Fibroblast of villous mesenchyme (primary cell): ENCODE results near the gene PHTF2. TPM values are rescaled to one million over a fixed set of nuclear protein-coding genes. Genes with fewer than 3 reads are reported as not detected.

Source experiments
- DNase-seq: peaks from one replicate; pipeline ENCODE4 v3.0.0-alpha.2; 2010; ENCODE audit warnings: low read depth
- H3K4me3 ChIP-seq: 2 replicates; pipeline ENCODE4 v1.5.1; 2011; ENCODE audit warnings: low read depth, mild to moderate bottlenecking, low read length
- total RNA-seq: library from RNA; depleted of rRNA; stranded (reverse); fragments of >200 nt; gene quantifications from 2 replicates; pipeline ENCODE4 v1.2.3, GENCODE V29; 2012
- TF ChIP-seq, protein P1 (sequence below): IDR thresholded peaks from 2 replicates; pipeline ENCODE4 v1.5.1; 2012; ENCODE audit warnings: low read depth, mild to moderate bottlenecking, low read length; ENCODE audit not compliant: insufficient read depth

Gene PHTF2
- total RNA-seq, 1 donor: 119 TPM

- H3K4me3 ChIP-seq: no peak overlapping the region
- DNase-seq: no peak
- TF ChIP-seq, protein P1, sequence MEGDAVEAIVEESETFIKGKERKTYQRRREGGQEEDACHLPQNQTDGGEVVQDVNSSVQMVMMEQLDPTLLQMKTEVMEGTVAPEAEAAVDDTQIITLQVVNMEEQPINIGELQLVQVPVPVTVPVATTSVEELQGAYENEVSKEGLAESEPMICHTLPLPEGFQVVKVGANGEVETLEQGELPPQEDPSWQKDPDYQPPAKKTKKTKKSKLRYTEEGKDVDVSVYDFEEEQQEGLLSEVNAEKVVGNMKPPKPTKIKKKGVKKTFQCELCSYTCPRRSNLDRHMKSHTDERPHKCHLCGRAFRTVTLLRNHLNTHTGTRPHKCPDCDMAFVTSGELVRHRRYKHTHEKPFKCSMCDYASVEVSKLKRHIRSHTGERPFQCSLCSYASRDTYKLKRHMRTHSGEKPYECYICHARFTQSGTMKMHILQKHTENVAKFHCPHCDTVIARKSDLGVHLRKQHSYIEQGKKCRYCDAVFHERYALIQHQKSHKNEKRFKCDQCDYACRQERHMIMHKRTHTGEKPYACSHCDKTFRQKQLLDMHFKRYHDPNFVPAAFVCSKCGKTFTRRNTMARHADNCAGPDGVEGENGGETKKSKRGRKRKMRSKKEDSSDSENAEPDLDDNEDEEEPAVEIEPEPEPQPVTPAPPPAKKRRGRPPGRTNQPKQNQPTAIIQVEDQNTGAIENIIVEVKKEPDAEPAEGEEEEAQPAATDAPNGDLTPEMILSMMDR: no peak
Observed at GRCh38 chr7:77967429-77967828, 168.9 kb downstream of the PHTF2 start.

DNA sequence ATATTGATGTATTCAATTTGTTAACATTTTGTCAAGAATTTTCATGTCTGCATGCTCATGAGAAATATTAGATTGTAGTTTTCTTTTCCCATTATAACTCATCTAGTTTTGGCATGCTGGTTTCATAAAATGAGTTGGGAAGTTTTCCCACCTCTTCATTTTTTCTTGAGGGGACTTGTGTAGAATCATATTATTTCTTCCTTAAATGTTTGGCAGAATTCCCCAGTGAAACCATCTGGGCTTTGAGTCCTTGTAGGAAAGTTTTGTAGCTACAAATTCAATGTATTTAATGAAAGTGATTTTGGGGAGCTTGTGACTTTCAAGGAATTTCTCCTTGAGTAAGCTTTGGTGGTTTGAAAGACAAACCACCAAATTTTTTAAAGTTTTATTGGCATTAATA is 173.2 kb downstream of the PHTF2 start:
- TF ChIP-seq, protein P1: no peak
- DNase-seq: no peak
- H3K4me3 ChIP-seq: no peak overlapping the region

- TF ChIP-seq, protein P1: no peak
- DNase-seq: no peak
- H3K4me3 ChIP-seq: no peak overlapping the region
Observed at GRCh38 chr7:77975672-77976480, 177.3 kb downstream of the PHTF2 start.

DNA sequence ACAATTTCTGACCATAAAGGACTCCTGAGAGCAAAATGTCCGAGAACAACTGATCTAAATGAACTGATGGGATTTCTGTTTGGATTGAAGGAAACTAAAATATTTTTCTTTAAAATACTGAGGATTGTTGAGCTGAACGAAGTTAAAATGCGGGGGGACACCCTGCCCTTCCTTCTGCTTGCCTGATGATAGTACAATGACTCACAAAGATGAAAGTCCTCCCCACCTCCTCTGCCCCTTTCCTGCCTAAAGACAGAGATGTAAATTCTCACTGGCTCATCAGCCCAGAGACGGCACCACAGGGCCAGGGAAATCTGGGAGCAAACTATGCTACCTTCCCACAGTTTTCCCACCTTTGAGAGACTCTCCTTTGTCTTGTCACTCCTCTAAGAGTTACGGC is 180.6 kb downstream of the PHTF2 start:
- peak; percentile 8 for DNase-seq
- H3K4me3 ChIP-seq: no peak overlapping the region
- TF ChIP-seq, protein P1: no peak

DNA sequence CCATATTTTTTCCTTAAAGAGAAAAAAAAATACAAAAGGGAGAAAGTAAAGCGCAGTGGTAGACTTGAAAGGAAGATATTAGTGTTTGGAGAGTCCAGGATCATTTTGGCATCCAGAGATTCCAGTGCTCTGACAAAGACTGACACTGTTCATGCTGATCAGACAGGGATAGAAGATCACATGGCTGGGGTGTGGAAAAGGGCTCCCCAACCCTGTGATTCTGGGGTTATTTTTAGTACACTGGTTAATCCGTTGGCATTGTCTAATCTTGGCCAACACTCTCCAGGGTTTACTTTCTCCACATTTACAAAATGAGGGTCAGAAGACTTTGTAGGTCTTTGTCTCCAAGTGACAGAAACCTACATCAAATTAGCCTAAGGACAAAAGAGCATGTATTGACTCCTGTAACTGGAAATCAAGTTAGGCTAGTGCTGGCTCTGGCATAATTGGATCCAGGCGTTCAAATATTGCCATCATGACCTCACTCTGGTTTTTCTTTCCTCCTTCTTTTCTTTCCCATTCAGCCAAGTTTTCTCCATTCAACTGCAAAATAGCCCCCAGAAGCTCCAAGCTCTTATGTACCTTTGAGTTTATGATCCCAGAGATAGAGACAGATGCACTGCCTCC is 181.6 kb downstream of the PHTF2 start:
- TF ChIP-seq, protein P1: no peak
- no peak overlapping the region for H3K4me3 ChIP-seq
- DNase-seq: no peak

DNA sequence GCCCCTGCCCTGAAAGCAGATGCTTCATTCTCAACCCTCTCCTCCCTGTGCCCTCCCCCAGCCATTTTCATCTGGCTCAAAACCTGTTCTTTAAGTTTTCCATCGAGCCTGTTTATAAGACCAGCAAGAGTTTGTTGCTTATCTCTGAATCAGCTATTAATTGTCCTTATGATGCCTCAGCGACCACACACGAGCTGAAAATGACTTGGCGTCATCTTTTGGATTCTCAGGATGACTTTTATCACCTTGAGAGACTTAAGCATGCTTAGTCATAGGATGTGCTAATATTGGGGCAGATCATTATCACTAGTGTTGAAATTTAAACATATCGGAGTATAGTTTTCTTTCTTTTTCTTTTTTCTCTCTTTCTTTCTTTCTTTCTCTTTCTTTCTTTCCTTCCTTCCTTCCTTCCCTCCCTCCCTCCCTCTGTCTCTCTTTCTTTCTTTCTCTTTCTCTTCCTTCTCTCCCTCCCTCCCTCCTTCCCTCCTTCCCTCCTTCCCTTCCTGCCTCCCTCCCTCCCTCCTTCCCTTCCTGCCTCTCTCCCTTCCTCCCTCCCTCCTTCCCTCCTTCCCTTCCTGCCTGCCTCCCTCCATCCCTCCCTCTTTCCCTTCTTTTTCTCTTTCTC is 184.5 kb downstream of the PHTF2 start:
- H3K4me3 ChIP-seq: no peak overlapping the region
- TF ChIP-seq, protein P1: no peak
- DNase-seq: peak; percentile 82
